ENCODE results near the gene POLR2M.

Gene POLR2M

DNA sequence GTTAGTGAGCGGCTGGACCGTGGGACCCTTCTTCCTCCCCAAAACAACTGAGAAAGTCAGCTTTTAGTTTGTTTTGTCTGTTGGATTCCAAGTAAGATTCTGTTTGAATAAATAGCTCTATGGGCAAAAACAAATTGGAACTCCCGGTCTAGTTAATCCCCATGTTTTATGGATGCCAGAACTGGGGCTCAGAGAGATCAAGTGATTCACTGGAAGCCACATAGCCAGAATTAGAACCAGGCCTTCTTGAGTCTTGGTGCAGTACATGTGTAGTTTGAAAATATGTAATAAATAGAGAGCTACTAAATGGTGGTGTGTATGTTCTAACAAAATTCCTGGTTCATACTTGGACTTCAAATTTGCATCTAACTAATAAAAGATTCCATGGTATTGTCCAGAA is 29.3 kb upstream of the POLR2M start:
- TF ChIP-seq, protein P1, sequence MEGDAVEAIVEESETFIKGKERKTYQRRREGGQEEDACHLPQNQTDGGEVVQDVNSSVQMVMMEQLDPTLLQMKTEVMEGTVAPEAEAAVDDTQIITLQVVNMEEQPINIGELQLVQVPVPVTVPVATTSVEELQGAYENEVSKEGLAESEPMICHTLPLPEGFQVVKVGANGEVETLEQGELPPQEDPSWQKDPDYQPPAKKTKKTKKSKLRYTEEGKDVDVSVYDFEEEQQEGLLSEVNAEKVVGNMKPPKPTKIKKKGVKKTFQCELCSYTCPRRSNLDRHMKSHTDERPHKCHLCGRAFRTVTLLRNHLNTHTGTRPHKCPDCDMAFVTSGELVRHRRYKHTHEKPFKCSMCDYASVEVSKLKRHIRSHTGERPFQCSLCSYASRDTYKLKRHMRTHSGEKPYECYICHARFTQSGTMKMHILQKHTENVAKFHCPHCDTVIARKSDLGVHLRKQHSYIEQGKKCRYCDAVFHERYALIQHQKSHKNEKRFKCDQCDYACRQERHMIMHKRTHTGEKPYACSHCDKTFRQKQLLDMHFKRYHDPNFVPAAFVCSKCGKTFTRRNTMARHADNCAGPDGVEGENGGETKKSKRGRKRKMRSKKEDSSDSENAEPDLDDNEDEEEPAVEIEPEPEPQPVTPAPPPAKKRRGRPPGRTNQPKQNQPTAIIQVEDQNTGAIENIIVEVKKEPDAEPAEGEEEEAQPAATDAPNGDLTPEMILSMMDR (IDR thresholded peaks at IDR 0.05; ENCODE audit: extremely low read depth, insufficient read depth, missing control alignments): no peak
- in situ Hi-C loops (cut with MboI; ENCODE audit: low pct_unique_long_range_greater_than_20kb, low sequenced_read_pairs, unreplicated experiment): no loop called here
- no peak for DNase-seq (ENCODE audit: low spot score)

DNA sequence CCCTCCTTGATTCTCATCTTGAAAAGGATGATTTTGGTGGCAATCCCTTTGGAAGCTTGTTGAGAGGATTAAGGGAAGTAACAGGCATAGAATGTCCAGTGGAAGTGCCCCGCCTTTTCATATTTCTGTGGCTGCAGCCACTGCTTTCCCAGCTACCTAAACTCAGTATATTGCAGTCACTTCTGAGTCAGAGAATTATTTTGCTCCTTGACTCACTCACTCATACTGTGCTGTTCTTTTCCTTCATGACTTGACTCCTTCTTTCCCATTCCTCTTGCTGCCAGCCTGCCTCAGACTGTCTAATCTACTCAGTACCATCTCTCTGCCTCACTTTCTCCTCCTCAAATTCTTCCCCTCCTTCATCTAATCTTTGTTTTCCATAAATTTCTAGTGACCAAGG is 26.5 kb upstream of the POLR2M start:
- in situ Hi-C loops (cut with MboI; ENCODE audit: low pct_unique_long_range_greater_than_20kb, low sequenced_read_pairs, unreplicated experiment): no loop called here
- no peak for DNase-seq (ENCODE audit: low spot score)
- TF ChIP-seq, protein P1 (IDR thresholded peaks at IDR 0.05; ENCODE audit: extremely low read depth, insufficient read depth, missing control alignments): no peak

DNA sequence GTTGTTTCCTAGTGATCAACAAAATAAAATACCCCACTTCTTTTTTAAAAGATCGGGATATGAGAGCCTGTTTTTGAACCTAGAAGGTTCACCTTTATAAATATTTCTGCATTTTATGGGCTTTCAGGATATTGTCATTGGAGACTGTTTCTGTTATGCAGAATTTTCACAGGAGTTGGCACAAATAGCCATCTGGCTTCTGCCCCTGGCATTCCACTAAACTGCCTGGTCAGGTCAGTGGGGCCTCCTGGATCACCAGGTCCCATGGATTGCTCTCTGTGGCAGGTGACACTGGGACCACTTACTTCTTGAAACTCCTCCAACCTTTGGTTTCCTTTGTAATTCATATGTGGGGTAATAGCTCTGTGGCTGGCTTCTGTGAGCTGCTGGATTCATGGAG is 25.5 kb upstream of the POLR2M start:
- in situ Hi-C loops (cut with MboI; ENCODE audit: low pct_unique_long_range_greater_than_20kb, low sequenced_read_pairs, unreplicated experiment): no loop called here
- TF ChIP-seq, protein P1 (IDR thresholded peaks at IDR 0.05; ENCODE audit: extremely low read depth, insufficient read depth, missing control alignments): no peak
- no peak for DNase-seq (ENCODE audit: low spot score)

DNA sequence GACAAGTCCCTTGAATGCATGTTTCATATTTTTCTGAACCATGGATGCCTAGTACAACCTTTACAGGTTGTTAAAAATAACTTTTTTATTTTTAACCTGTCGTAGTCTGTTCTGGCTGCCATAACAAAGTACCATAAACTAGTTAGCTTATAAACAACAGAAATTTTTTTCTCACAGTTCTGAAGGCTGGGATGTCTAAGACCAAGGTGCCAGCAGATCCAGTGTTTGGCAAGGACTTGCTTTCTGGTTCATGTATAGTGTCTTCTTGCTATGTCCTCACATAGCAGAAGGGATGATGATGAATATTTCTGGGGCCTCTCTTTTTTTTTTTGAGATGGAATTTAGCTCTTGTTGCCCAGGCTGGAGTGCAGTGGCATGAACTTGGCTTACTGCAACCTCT is 23.0 kb upstream of the POLR2M start:
- TF ChIP-seq, protein P1 (IDR thresholded peaks at IDR 0.05; ENCODE audit: extremely low read depth, insufficient read depth, missing control alignments): no peak
- in situ Hi-C loops (cut with MboI; ENCODE audit: low pct_unique_long_range_greater_than_20kb, low sequenced_read_pairs, unreplicated experiment): no loop called here
- no peak for DNase-seq (ENCODE audit: low spot score)

DNA sequence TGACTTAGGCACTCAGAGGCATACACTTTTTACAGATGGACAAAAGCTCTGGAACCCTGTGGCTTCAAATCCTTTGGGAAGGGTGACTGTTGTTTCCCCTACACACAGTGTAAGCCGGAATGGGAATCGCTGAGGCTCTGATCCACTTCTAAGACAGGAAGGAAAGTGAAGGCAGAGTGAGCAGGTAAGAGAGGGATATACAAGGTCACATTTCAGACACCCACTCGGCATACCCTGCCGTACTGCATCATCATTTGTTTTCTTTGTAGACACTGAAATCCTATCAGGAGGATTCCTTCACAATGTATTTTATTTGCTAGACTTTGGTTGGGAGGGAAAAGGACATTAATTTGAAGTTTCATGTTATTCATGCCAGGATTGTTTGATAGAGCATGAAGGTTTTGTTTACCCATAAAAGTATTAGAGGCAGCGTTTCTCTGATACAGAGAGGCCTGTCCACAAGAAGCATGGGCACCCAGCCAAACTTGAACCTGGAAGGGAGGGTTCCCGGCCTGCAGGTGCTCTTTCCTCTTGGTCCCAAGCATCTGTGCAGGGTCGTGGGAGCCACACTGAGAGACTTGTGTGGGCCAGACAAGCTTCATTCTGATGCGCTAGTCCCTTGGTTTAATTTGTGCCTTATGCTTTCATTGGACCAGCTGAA is 21.9 kb upstream of the POLR2M start:
- in situ Hi-C loops (cut with MboI; ENCODE audit: low pct_unique_long_range_greater_than_20kb, low sequenced_read_pairs, unreplicated experiment): no loop called here
- TF ChIP-seq, protein P1 (IDR thresholded peaks at IDR 0.05; ENCODE audit: extremely low read depth, insufficient read depth, missing control alignments): no peak
- no peak for DNase-seq (ENCODE audit: low spot score)

DNA sequence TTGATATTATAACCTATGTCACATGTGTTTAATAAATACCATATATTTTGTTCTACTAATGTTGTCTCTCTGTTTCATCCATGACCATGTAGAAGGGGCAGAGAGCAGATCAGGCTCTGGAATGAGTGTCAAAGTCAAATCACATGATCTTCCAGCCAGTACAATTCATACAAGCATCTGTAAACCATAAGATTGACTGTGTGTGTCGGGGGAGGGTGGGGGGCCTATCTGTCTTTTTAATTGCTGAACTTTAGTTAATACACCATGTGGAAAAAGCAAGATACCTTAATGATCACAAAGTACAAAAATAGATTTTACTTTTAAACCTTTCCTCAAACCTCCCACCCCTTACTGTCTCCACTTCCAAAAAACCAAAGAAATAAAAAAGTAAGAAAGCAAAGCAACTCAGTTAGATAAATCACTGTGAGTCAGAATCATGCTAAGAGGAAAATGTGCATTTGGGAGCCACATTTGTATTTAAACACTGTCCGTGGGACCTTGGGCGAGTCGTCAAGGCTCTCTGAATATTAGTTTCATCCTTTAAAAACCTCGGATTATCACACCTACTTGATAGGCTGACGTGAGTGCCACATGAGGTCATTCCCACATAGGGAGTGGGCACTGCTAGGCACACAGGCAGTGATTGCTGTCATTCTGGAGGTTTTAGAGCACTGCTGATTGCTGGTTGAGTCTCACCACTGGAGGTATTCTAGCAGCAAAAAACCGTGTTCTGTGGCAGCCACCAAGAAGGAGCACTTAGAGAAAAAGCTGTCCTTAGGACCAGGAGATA is 21.0 kb upstream of the POLR2M start:
- TF ChIP-seq, protein P1 (IDR thresholded peaks at IDR 0.05; ENCODE audit: extremely low read depth, insufficient read depth, missing control alignments): no peak
- DNase-seq (ENCODE audit: low spot score): no peak
- in situ Hi-C loops (cut with MboI; ENCODE audit: low pct_unique_long_range_greater_than_20kb, low sequenced_read_pairs, unreplicated experiment): no loop called here

Data from GM13977 (cell line).